Measurements from ENCODE around the gene GUCA2B. TPM values are rescaled to one million over a fixed set of nuclear protein-coding genes. Genes with fewer than 3 reads are reported as not detected.
A peak's percentile ranks its signal among the peaks of the same experiment; 100 is the strongest.

Gene GUCA2B
- total and polyA plus RNA-seq, 2 of the 4 experiments (the other 2 are of a cell fraction), result not detected

DNA sequence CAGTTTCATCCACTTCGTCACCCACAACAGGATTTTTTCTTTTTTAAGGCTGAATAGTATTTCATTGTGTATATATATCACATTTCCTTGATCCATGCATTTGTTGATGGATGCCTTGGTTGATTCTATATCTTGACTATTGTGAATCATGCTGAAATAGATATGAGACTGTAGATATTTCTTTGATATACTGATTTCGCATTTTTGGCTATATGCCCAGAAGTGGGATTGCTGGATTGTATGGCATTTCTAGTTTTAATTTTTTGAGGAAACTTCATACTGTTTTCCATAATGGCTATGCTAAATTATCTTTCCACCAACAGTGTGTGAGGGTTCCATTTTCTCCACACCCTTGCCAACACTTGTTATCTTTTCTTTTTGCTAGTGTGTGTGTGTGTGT, 5.0 kb downstream of the GUCA2B start:
- peak; percentile 12 for DNase-seq
- no TSS peak for BruUV-seq (replicated peaks)
- Histone ChIP-seq H3K27me3 (ENCODE audit: control insufficient read depth, insufficient read depth, low read length) (peaks cover 21% of the 10 kb centered on the region), H3K14ac (replicated peaks; ENCODE audit: low read depth, low read length) (no peak overlapping the region), H3K9ac (ENCODE audit: low read depth, low read length) (no peak overlapping the region), H3K56ac (ENCODE audit: extremely low read depth, insufficient read depth, low read length) (no peak overlapping the region), H2BK120ac (ENCODE audit: low read depth, low read length) (no peak overlapping the region), H2BK5ac (ENCODE audit: low read depth, low read length, poor library complexity, severe bottlenecking) (no peak overlapping the region), H3K4ac (ENCODE audit: low read depth, low read length) (no peak overlapping the region), H3K27ac (ENCODE audit: insufficient read depth, low read length) (no peak overlapping the region), H3K36me3 (ENCODE audit: control insufficient read depth, insufficient read depth, low read length) (no peaks in the 10 kb centered on the region), H3K9me3 (ENCODE audit: control insufficient read depth, insufficient read depth, low read length) (peaks cover 5% of the 10 kb centered on the region), H4K5ac (ENCODE audit: low read depth, low read length) (no peak overlapping the region), H3K79me1 (ENCODE audit: low read depth in 1 of 2, low read length in 2 of 2) (no peaks in the 10 kb centered on the region), H2AFZ (replicated peaks; ENCODE audit: low read length, poor library complexity) (no peak overlapping the region), H4K91ac (ENCODE audit: insufficient read depth, low read depth, low read length) (no peak overlapping the region), H3K9me1 (ENCODE audit: insufficient read depth, low read length) (0 out of 2 replicates have a peak, but pooled peaks cover 3% of the 10 kb centered on the region), H4K20me1 (ENCODE audit: insufficient read depth, low read length) (no peaks in the 10 kb centered on the region), H3K4me1 (ENCODE audit: control insufficient read depth, insufficient read depth, low read length) (no peaks in the 10 kb centered on the region), H3K18ac (ENCODE audit: low read depth, low read length) (no peak overlapping the region), H2AK5ac (ENCODE audit: low read depth, low read length) (no peak overlapping the region), H4K8ac (ENCODE audit: low read depth in 2 of 2, low read length in 2 of 2) (no peak overlapping the region), H3K4me3 (ENCODE audit: insufficient read depth, low read depth, low read length) (no peak overlapping the region), H3K4me2 (ENCODE audit: low read depth, low read length) (no peak overlapping the region), H2BK20ac (ENCODE audit: low read depth, low read length) (no peak overlapping the region), H2AK9ac (replicated peaks; ENCODE audit: low read depth, low read length, poor library complexity) (no peak overlapping the region), H3K23ac (ENCODE audit: low read depth, low read length) (no peak overlapping the region), H2BK15ac (ENCODE audit: low read depth, low read length) (no peak overlapping the region)
- ChIA-PET POLR2A (ENCODE audit: unreplicated experiment) (no interaction called here), CTCF (no interaction called here)
- dilution Hi-C loops (cut with HindIII; ENCODE audit: low sequenced_read_pairs, unreplicated experiment), result no loop called here
- no CpG with 5 or more reads among the region's 2 CpGs for WGBS, 2 experiments (ENCODE audit: extremely low coverage in 2 of 2, insufficient read length in 1 of 2)
- in situ Hi-C loops (cut with MboI; ENCODE audit: low sequenced_read_pairs), result no loop called here
- TF ChIP-seq, protein P1, sequence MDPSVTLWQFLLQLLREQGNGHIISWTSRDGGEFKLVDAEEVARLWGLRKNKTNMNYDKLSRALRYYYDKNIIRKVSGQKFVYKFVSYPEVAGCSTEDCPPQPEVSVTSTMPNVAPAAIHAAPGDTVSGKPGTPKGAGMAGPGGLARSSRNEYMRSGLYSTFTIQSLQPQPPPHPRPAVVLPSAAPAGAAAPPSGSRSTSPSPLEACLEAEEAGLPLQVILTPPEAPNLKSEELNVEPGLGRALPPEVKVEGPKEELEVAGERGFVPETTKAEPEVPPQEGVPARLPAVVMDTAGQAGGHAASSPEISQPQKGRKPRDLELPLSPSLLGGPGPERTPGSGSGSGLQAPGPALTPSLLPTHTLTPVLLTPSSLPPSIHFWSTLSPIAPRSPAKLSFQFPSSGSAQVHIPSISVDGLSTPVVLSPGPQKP (IDR thresholded peaks at IDR 0.05; ENCODE audit: borderline replicate concordance, low read depth, low read length), result no peak
- TF ChIP-seq POLR2A (IDR thresholded peaks at IDR 0.05; ENCODE audit: low read depth, low read length), result no peak
- TF ChIP-seq MAFK (IDR thresholded peaks at IDR 0.05; ENCODE audit: low read depth, low read length), result no peak
- no peak for ATAC-seq (ENCODE audit: low read depth)
- intact Hi-C loops (cut with micrococcal nuclease), result no loop called here

All from IMR-90 (cell line).